Stimulated activated CD4-positive, alpha-beta T cell treated with anti-CD3 and anti-CD28 coated beads, Interleukin-15, amount 100 ng/mL, for 24 hours (primary cell): ENCODE results near the gene TSPYL1.
A peak's percentile ranks its signal among the peaks of the same experiment; 100 is the strongest.
"Not testable (repeated sequence)": the region's sequence is repeated elsewhere in the genome, so short reads cannot be mapped to it uniquely, and the experiment has no call there.

ENCODE experiments used
- DNase-seq: peaks from one replicate; pipeline ENCODE4 v3.0.0-alpha.2; 2020

TSPYL1 gene

GRCh38 chr6:116279232-116280160, at the start of gene TSPYL1:
Gene TSPYL1 (minus strand): TSS chr6:116279930. CDS start chr6:116279830, 100 bp downstream.
- DNase-seq: peak; percentile 95

GRCh38 chr6:116329156-116329555, 49.4 kb upstream of the TSPYL1 start:
- no peak for DNase-seq

- no peak for DNase-seq
Measured at GRCh38 chr6:116328528-116328903, 48.8 kb upstream of the TSPYL1 start.

- no peak for DNase-seq
Measured at GRCh38 chr6:116327803-116328527, 48.2 kb upstream of the TSPYL1 start.

GRCh38 chr6:116326996-116327395, 47.3 kb upstream of the TSPYL1 start:
- DNase-seq: no peak

GRCh38 chr6:116326181-116326671, 46.5 kb upstream of the TSPYL1 start:
- DNase-seq: no peak

- DNase-seq: not testable (repeated sequence)
Measured at GRCh38 chr6:116325634-116326132, 46.0 kb upstream of the TSPYL1 start.

- no peak for DNase-seq
Measured at GRCh38 chr6:116323863-116324262, 44.1 kb upstream of the TSPYL1 start.

GRCh38 chr6:116321933-116322332, 42.2 kb upstream of the TSPYL1 start:
- not testable (repeated sequence) for DNase-seq

- no peak for DNase-seq
Measured at GRCh38 chr6:116316772-116317467, 37.2 kb upstream of the TSPYL1 start.

GRCh38 chr6:116314878-116315277, 35.1 kb upstream of the TSPYL1 start:
- DNase-seq: no peak

- DNase-seq: no peak
Measured at GRCh38 chr6:116314218-116314617, 34.5 kb upstream of the TSPYL1 start.

GRCh38 chr6:116313101-116313776, 33.5 kb upstream of the TSPYL1 start:
- no peak for DNase-seq

- DNase-seq: no peak
Measured at GRCh38 chr6:116309657-116310056, 29.9 kb upstream of the TSPYL1 start.

- no peak for DNase-seq
Measured at GRCh38 chr6:116309001-116309400, 29.3 kb upstream of the TSPYL1 start.

GRCh38 chr6:116307633-116308032, 27.9 kb upstream of the TSPYL1 start:
- DNase-seq: no peak

- DNase-seq: no peak
Measured at GRCh38 chr6:116307001-116307400, 27.3 kb upstream of the TSPYL1 start.

- no peak for DNase-seq
Measured at GRCh38 chr6:116304538-116305097, 24.9 kb upstream of the TSPYL1 start.

- DNase-seq: no peak
Measured at GRCh38 chr6:116301104-116301503, 21.4 kb upstream of the TSPYL1 start.

GRCh38 chr6:116300566-116300965, 20.8 kb upstream of the TSPYL1 start:
- DNase-seq: no peak

- DNase-seq: no peak
Measured at GRCh38 chr6:116298973-116299372, 19.2 kb upstream of the TSPYL1 start.

GRCh38 chr6:116298273-116298672, 18.5 kb upstream of the TSPYL1 start:
- no peak for DNase-seq
